SKM-1 (cell line): ENCODE data around the gene LNPK.
"Not testable (repeated sequence)": the region's sequence is repeated elsewhere in the genome, so short reads cannot be mapped to it uniquely, and the experiment has no call there.

Experiments used
- DNase-seq: peaks from one replicate; lab custom pipeline; 2025; ENCODE audit not compliant: unreplicated experiment; lab: John Stamatoyannopoulos, UW

Gene LNPK

GRCh38 chr2:176001916-176002687 lies at the start of gene LNPK:
TSS of gene LNPK (minus strand) at chr2:176002267. CDS start at chr2:175995584, 6,683 bp downstream.
- peak; percentile 79 for DNase-seq

- peak; percentile 53 for DNase-seq
These were observed 37.3 kb upstream of the LNPK start for GRCh38 chr2:176039375-176039774.

- DNase-seq, result no peak
These were observed 36.6 kb upstream of the LNPK start for GRCh38 chr2:176038694-176039093.

- DNase-seq, result no peak
These were observed 33.1 kb upstream of the LNPK start for GRCh38 chr2:176035013-176035691.

- DNase-seq, result no peak
These were observed 25.7 kb upstream of the LNPK start for GRCh38 chr2:176027806-176028205.

- DNase-seq, result no peak
These were observed 23.9 kb upstream of the LNPK start for GRCh38 chr2:176025932-176026331.

GRCh38 chr2:176024083-176024482 lies 22.0 kb upstream of the LNPK start:
- DNase-seq, result no peak

GRCh38 chr2:176022048-176022447 lies 20.0 kb upstream of the LNPK start:
- no peak for DNase-seq

- DNase-seq, result no peak
These were observed 18.3 kb upstream of the LNPK start for GRCh38 chr2:176020400-176020799.

- DNase-seq, result no peak
These were observed 16.6 kb upstream of the LNPK start for GRCh38 chr2:176018708-176019107.

- DNase-seq, result no peak
These were observed 7.4 kb upstream of the LNPK start for GRCh38 chr2:176009445-176009844.

- no peak for DNase-seq
These were observed 2.9 kb upstream of the LNPK start for GRCh38 chr2:176004934-176005333.

GRCh38 chr2:176003958-176004357 lies 1.9 kb upstream of the LNPK start:
- DNase-seq, result no peak

- no peak for DNase-seq
These were observed 682 bp upstream of the LNPK start for GRCh38 chr2:176002688-176003210.

GRCh38 chr2:176001281-176001915 lies 669 bp downstream of the LNPK start:
- DNase-seq, result peak; percentile 61

GRCh38 chr2:175999283-175999819 lies 2.7 kb downstream of the LNPK start:
- DNase-seq, result no peak

- no peak for DNase-seq
These were observed 12.0 kb downstream of the LNPK start for GRCh38 chr2:175990099-175990498.

GRCh38 chr2:175987126-175987525 lies 14.9 kb downstream of the LNPK start:
- not testable (repeated sequence) for DNase-seq

- DNase-seq, result no peak
These were observed 17.2 kb downstream of the LNPK start for GRCh38 chr2:175984846-175985245.

GRCh38 chr2:175981551-175981950 lies 20.5 kb downstream of the LNPK start:
- DNase-seq, result no peak

- DNase-seq, result no peak
These were observed 25.5 kb downstream of the LNPK start for GRCh38 chr2:175976391-175977157.
